Lower leg skin (tissue), 3 donors: ENCODE data around the gene RAPGEF2.

Source experiments
- POLR2A ChIP-seq, 2 donors: fragments of 450-650 bp; IDR thresholded peaks; one replicate each; pipeline ENCODE4 v1.6.1; 2016 to 2017; ENCODE audit warnings: antibody characterized with exemption in 2 of 2, mild to moderate bottlenecking in 1 of 2, moderate library complexity in 1 of 2
- TF ChIP-seq, protein P1 (sequence below), 3 donors: fragments of 450-650 bp; IDR thresholded peaks; one replicate each; pipeline ENCODE4 v1.5.1; 2016; ENCODE audit warnings: antibody characterized with exemption in 3 of 3, mild to moderate bottlenecking in 3 of 3, moderate library complexity in 2 of 3

DNA sequence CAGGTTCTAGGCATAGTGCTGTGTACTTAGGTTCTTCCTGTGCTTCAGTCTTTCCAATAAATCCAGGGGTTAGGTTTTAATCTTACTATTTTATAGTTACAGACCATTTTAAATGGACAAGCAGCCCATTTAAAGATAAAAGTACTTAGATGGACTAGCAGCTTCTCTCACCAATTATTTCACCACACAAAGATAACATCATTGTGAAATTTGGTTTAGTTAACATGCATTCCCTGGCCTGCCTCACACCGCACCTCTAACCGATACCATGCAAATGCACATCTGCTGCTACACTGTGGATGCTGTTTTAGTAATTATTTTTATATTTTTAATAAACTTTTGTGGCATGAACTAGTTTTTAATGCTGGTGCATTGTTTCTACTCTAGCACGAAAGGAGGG lies 252.6 kb downstream of the RAPGEF2 start:
- TF ChIP-seq, protein P1, sequence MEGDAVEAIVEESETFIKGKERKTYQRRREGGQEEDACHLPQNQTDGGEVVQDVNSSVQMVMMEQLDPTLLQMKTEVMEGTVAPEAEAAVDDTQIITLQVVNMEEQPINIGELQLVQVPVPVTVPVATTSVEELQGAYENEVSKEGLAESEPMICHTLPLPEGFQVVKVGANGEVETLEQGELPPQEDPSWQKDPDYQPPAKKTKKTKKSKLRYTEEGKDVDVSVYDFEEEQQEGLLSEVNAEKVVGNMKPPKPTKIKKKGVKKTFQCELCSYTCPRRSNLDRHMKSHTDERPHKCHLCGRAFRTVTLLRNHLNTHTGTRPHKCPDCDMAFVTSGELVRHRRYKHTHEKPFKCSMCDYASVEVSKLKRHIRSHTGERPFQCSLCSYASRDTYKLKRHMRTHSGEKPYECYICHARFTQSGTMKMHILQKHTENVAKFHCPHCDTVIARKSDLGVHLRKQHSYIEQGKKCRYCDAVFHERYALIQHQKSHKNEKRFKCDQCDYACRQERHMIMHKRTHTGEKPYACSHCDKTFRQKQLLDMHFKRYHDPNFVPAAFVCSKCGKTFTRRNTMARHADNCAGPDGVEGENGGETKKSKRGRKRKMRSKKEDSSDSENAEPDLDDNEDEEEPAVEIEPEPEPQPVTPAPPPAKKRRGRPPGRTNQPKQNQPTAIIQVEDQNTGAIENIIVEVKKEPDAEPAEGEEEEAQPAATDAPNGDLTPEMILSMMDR (IDR thresholded peaks at IDR 0.05) = no peak
- no peak for TF ChIP-seq POLR2A (IDR thresholded peaks at IDR 0.05)
